Left forelimb (tissue), 1 donor: Measurements from ENCODE around the gene CCDC50.

Experiments
- DNase-seq: peaks from one replicate; pipeline ENCODE4 v3.0.0-alpha.2; 2018; ENCODE audit warnings: low spot score

CCDC50 gene

GRCh38 chr3:191350396-191351090, 21.3 kb downstream of the CCDC50 start:
- no peak for DNase-seq

- DNase-seq, result no peak
Observed at GRCh38 chr3:191352014-191352413, 22.8 kb downstream of the CCDC50 start.

- DNase-seq, result no peak
Observed at GRCh38 chr3:191353022-191353777, 24.0 kb downstream of the CCDC50 start.

GRCh38 chr3:191355406-191355805, 26.2 kb downstream of the CCDC50 start:
- no peak for DNase-seq

GRCh38 chr3:191356631-191357439, 27.6 kb downstream of the CCDC50 start:
- no peak for DNase-seq

- DNase-seq, result no peak
Observed at GRCh38 chr3:191357909-191358308, 28.7 kb downstream of the CCDC50 start.

GRCh38 chr3:191358929-191359328, 29.7 kb downstream of the CCDC50 start:
- DNase-seq, result no peak

GRCh38 chr3:191360620-191361019, 31.4 kb downstream of the CCDC50 start:
- no peak for DNase-seq

GRCh38 chr3:191361456-191361855, 32.3 kb downstream of the CCDC50 start:
- no peak for DNase-seq

GRCh38 chr3:191362037-191362436, 32.8 kb downstream of the CCDC50 start:
- DNase-seq, result no peak

- no peak for DNase-seq
Observed at GRCh38 chr3:191362524-191363090, 33.4 kb downstream of the CCDC50 start.

- DNase-seq, result no peak
Observed at GRCh38 chr3:191363221-191363620, 34.0 kb downstream of the CCDC50 start.

- DNase-seq, result no peak
Observed at GRCh38 chr3:191366675-191367074, 37.5 kb downstream of the CCDC50 start.

GRCh38 chr3:191368755-191369615, 39.8 kb downstream of the CCDC50 start:
- no peak for DNase-seq

- no peak for DNase-seq
Observed at GRCh38 chr3:191369616-191370010, 40.4 kb downstream of the CCDC50 start.

GRCh38 chr3:191372122-191372521, 42.9 kb downstream of the CCDC50 start:
- no peak for DNase-seq

- DNase-seq, result no peak
Observed at GRCh38 chr3:191373327-191373726, 44.1 kb downstream of the CCDC50 start.

GRCh38 chr3:191376516-191377141, 47.4 kb downstream of the CCDC50 start:
- DNase-seq, result no peak

GRCh38 chr3:191378142-191378812, 49.1 kb downstream of the CCDC50 start:
- no peak for DNase-seq

GRCh38 chr3:191379446-191379845, 50.3 kb downstream of the CCDC50 start:
- no peak for DNase-seq
